Esophagus squamous epithelium (tissue), 4 donors: ENCODE measurements around the gene PCSK6.

Source experiments
- CTCF ChIP-seq, 6 experiments: fragments of 450-650 bp in 4 of 6; fragments of 200-600 bp in 2 of 6; sonication (generic) in 2 of 6; IDR thresholded peaks; one replicate each; pipeline ENCODE4 v1.5.1; 2016 to 2019; ENCODE audit warnings: antibody characterized with exemption in 6 of 6, mild to moderate bottlenecking in 4 of 6, moderate library complexity in 4 of 6
- POLR2A ChIP-seq, 4 donors: fragments of 450-650 bp; IDR thresholded peaks; one replicate each; pipeline ENCODE4 v1.6.1; 2017; ENCODE audit warnings: antibody characterized with exemption in 4 of 4, mild to moderate bottlenecking in 4 of 4, moderate library complexity in 3 of 4

- TF ChIP-seq POLR2A (IDR thresholded peaks at IDR 0.05), result no peak
- TF ChIP-seq CTCF (IDR thresholded peaks at IDR 0.05), result no peak
These were observed 223.5 kb downstream of the PCSK6 start for GRCh38 chr15:101266034-101266433.
